Neural progenitor cell (in vitro differentiated cells): Measurements from ENCODE around the gene PERM1. TPM values are rescaled to one million over a fixed set of nuclear protein-coding genes. Genes with fewer than 3 reads are reported as not detected.
A peak's percentile ranks its signal among the peaks of the same experiment; 100 is the strongest.

Source experiments
- DNase-seq: peaks from one replicate; pipeline ENCODE4 v3.0.0-alpha.2; 2016; ENCODE audit warnings: low spot score
- H2AFZ ChIP-seq: fragments of 200-600 bp; sonication (generic); replicated peaks from 2 replicates; pipeline ENCODE4 v1.6.1; 2016; ENCODE audit warnings: antibody characterized with exemption
- H3F3A ChIP-seq: fragments of 200-600 bp; sonication (generic); 2 replicates; pipeline ENCODE4 v1.6.1; 2016; ENCODE audit warnings: antibody characterized with exemption, low read depth
- H3K27ac ChIP-seq: fragments of 200-600 bp; sonication (generic); 2 replicates; pipeline ENCODE4 v1.5.1; 2016; ENCODE audit warnings: mild to moderate bottlenecking
- H3K27me3 ChIP-seq: fragments of 200-600 bp; sonication (generic); 2 replicates; pipeline ENCODE4 v1.6.1; 2016; ENCODE audit warnings: mild to moderate bottlenecking, moderate library complexity
- H3K36me3 ChIP-seq: fragments of 200-600 bp; sonication (generic); 2 replicates; pipeline ENCODE4 v1.5.1; 2016
- H3K4me1 ChIP-seq: fragments of 200-600 bp; sonication (generic); 2 replicates; pipeline ENCODE4 v1.6.1; 2016; ENCODE audit warnings: mixed run types
- H3K4me2 ChIP-seq: fragments of 200-600 bp; sonication (generic); 2 replicates; pipeline ENCODE4 v1.6.1; 2016
- H3K4me3 ChIP-seq: fragments of 200-600 bp; sonication (generic); 2 replicates; pipeline ENCODE4 v1.5.1; 2016
- H3K79me2 ChIP-seq: fragments of 200-600 bp; sonication (generic); 2 replicates; pipeline ENCODE4 v1.6.1; 2016; ENCODE audit warnings: low read depth
- H3K9ac ChIP-seq: fragments of 200-600 bp; sonication (generic); 2 replicates; pipeline ENCODE4 v1.6.1; 2016
- H3K9me3 ChIP-seq: fragments of 200-600 bp; sonication (generic); 2 replicates; pipeline ENCODE4 v1.5.1; 2016; ENCODE audit warnings: low read depth
- H4K20me1 ChIP-seq: fragments of 200-600 bp; sonication (generic); 2 replicates; pipeline ENCODE4 v1.6.1; 2016; ENCODE audit warnings: low read depth
- H3K27ac Mint-ChIP-seq: 3 replicates; pipeline ENCODE4 v1.8.0; 2021; ENCODE audit warnings: mixed read lengths
- H3K27me3 Mint-ChIP-seq: 2 replicates; pipeline ENCODE4 v1.8.0; 2022; ENCODE audit warnings: low read depth, mild to moderate bottlenecking, inconsistent platforms, moderate library complexity, mixed read lengths; ENCODE audit not compliant: insufficient read depth
- H3K36me3 Mint-ChIP-seq: 3 replicates; pipeline ENCODE4 v1.8.0; 2021; ENCODE audit warnings: mixed read lengths
- H3K4me1 Mint-ChIP-seq: 3 replicates; pipeline ENCODE4 v1.8.0; 2021; ENCODE audit warnings: mixed read lengths
- H3K4me3 Mint-ChIP-seq: 3 replicates; pipeline ENCODE4 v1.8.0; 2021; ENCODE audit warnings: mild to moderate bottlenecking, moderate library complexity, mixed read lengths
- H3K9me3 Mint-ChIP-seq: 3 replicates; pipeline ENCODE4 v1.8.0; 2020; ENCODE audit warnings: mixed read lengths
- EZH2 ChIP-seq: fragments of 200-600 bp; sonication (generic); IDR thresholded peaks from 2 replicates; pipeline ENCODE4 v1.6.1; 2017; ENCODE audit warnings: antibody characterized with exemption, mild to moderate bottlenecking, moderate library complexity
- EZH2phosphoT487 ChIP-seq: fragments of 200-600 bp; sonication (generic); IDR thresholded peaks from 2 replicates; pipeline ENCODE4 v1.6.1; 2017; ENCODE audit warnings: antibody characterized with exemption
- total RNA-seq: library from RNA; depleted of rRNA; stranded (reverse); fragments of >200 nt; gene quantifications from 2 replicates; pipeline ENCODE4 v1.2.3, GENCODE V29; 2015; ENCODE audit warnings: low replicate concordance
- TF ChIP-seq, protein P1 (sequence below): fragments of 200-600 bp; sonication (generic); IDR thresholded peaks from 2 replicates; pipeline ENCODE4 v1.5.1; 2017; ENCODE audit warnings: antibody characterized with exemption, mild to moderate bottlenecking

The PERM1 gene
- total RNA-seq, 1 donor from 2014 or later: not detected

DNA sequence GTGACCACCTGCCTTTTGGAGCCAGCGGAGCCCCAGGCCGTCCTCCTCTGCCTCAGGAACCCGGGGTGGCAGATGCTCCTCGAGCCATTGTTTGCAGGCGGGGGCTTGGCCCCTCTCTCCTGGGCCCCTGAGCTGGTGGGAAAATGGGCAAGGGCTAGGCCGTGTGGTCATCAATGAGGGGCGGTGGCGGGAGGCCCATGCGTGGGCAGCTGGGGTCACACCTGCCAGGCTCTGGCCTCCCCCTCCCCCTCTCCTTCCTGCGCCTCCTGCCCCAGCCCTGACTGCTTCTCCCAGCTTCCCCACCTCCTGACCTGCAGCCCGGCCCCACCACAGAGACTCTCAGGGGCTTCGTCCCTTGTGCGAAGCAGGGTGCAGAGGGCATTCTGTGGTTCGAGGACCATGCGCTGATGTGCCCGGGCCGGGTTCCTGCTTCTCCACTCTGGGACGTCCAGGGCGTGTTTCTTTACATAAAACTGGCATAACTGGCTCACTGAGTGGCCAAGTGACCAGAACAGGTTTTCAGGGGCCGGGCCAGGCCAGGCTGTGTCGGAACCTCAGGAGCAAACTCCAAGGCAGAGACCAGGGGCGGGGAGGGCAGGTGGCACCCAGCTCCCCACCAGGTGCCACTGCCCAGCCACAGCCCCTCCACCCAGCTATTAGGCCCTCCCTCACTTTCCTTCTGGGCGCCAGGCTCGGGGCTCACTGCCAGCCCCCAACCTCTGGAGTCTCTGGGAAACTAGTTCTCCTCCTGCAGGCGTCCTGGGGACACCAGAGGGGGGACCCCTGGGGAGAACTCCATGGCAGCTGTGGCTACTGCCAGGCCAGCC is 48.9 kb downstream of the PERM1 start:
- H4K20me1 ChIP-seq: peaks cover 54% of the 10 kb centered on the region
- no peak overlapping the region for H3K27ac ChIP-seq
- TF ChIP-seq EZH2 (no peak), EZH2phosphoT487 (no peak)
- TF ChIP-seq, protein P1, sequence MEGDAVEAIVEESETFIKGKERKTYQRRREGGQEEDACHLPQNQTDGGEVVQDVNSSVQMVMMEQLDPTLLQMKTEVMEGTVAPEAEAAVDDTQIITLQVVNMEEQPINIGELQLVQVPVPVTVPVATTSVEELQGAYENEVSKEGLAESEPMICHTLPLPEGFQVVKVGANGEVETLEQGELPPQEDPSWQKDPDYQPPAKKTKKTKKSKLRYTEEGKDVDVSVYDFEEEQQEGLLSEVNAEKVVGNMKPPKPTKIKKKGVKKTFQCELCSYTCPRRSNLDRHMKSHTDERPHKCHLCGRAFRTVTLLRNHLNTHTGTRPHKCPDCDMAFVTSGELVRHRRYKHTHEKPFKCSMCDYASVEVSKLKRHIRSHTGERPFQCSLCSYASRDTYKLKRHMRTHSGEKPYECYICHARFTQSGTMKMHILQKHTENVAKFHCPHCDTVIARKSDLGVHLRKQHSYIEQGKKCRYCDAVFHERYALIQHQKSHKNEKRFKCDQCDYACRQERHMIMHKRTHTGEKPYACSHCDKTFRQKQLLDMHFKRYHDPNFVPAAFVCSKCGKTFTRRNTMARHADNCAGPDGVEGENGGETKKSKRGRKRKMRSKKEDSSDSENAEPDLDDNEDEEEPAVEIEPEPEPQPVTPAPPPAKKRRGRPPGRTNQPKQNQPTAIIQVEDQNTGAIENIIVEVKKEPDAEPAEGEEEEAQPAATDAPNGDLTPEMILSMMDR: no peak
- H3K36me3 Mint-ChIP-seq: no peaks in the 10 kb centered on the region
- no peak overlapping the region for H3K9ac ChIP-seq
- no peak overlapping the region for H3K27ac Mint-ChIP-seq
- DNase-seq: no peak
- H3K4me1 Mint-ChIP-seq: peaks cover 25% of the 10 kb centered on the region
- no peak overlapping the region for H3K4me2 ChIP-seq
- H3K27me3 Mint-ChIP-seq: peaks cover 43% of the 10 kb centered on the region
- no peaks in the 10 kb centered on the region for H3K36me3 ChIP-seq
- peaks cover 12% of the 10 kb centered on the region for H3K4me1 ChIP-seq
- peaks cover 2% of the 10 kb centered on the region for H3K9me3 Mint-ChIP-seq
- no peak overlapping the region for H2AFZ ChIP-seq
- peak overlapping the region; percentile 52 for H3K4me3 Mint-ChIP-seq
- peaks cover 9% of the 10 kb centered on the region for H3F3A ChIP-seq
- no peak overlapping the region for H3K4me3 ChIP-seq
- H3K9me3 ChIP-seq: no peaks in the 10 kb centered on the region
- peaks cover 93% of the 10 kb centered on the region for H3K27me3 ChIP-seq
- no peaks in the 10 kb centered on the region for H3K79me2 ChIP-seq

DNA sequence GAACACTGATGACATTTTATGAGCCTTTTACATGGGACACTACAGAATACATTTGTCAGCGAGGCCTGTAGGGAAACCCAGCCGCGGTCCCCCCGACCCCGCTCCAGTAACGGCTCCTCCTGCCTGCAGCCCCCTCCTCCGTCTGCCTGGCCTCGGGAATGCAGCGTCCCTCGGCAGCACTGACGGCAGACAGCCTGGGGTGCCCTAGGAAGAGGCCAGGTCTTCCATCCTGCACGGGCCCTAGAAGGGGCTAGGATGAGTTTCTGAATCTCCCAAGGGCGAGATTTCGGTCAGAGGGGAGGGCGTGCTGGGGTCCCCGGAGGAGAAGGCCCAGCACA is 49.8 kb downstream of the PERM1 start:
- peaks cover 12% of the 10 kb centered on the region for H3K4me1 ChIP-seq
- no peak overlapping the region for H3K4me2 ChIP-seq
- no peak for DNase-seq
- Mint-ChIP-seq H3K36me3 (no peaks in the 10 kb centered on the region), H3K9me3 (no peaks in the 10 kb centered on the region), H3K27me3 (peaks cover 46% of the 10 kb centered on the region), H3K4me1 (peaks cover 21% of the 10 kb centered on the region), H3K4me3 (no peak overlapping the region), H3K27ac (no peak overlapping the region)
- no peaks in the 10 kb centered on the region for H3K9me3 ChIP-seq
- H3K79me2 ChIP-seq: no peaks in the 10 kb centered on the region
- H3K27ac ChIP-seq: no peak overlapping the region
- peaks cover 54% of the 10 kb centered on the region for H4K20me1 ChIP-seq
- H2AFZ ChIP-seq: no peak overlapping the region
- H3K27me3 ChIP-seq: peaks cover 93% of the 10 kb centered on the region
- H3K4me3 ChIP-seq: no peak overlapping the region
- H3K9ac ChIP-seq: no peak overlapping the region
- peaks cover 9% of the 10 kb centered on the region for H3F3A ChIP-seq
- TF ChIP-seq, protein P1: no peak
- TF ChIP-seq EZH2phosphoT487 (no peak), EZH2 (no peak)
- H3K36me3 ChIP-seq: no peaks in the 10 kb centered on the region

DNA sequence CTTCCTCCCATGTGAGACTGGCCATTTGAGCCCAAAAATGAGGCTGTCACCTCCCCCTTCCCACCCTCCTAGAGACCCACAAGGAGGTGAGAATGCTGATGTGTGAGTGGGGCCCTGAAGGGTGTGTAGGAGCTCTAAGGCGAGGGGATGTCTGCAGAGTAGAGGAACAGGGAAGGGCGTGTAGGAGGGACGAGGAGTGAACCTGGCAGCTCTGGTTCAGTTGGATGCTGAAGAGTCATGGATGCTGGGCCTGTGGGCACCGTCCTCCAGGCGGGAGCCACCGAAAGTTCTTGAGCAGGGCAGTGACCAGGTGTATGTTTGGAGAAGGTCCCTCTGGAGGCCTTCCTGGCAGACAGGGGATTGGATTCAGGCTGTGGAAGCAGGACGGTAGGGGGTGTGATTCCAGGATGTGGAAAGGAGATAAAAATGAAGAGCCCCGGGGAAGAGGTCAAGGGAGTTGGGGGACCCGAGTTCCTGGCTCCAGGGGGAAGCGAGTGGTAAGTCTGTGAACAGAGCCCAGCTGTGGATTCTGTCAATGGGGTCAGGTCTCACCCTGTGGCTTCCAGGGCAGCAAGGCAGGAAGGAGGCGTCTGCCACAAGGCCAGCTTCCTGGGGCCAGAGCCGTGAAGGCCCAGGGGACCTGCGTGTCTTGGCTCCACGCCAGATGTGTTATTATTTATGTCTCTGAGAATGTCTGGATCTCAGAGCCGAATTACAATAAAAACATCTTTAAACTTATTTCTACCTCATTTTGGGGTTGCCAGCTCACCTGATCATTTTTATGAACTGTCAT is 50.3 kb downstream of the PERM1 start:
- H3K4me3 ChIP-seq: no peak overlapping the region
- H3K4me2 ChIP-seq: no peak overlapping the region
- H3K27me3 ChIP-seq: peaks cover 93% of the 10 kb centered on the region
- TF ChIP-seq, protein P1: no peak
- TF ChIP-seq EZH2: peak; percentile 30
- no peak overlapping the region for H3K27ac ChIP-seq
- H2AFZ ChIP-seq: no peak overlapping the region
- Mint-ChIP-seq H3K4me3 (peak overlapping the region; percentile 12), H3K27ac (no peak overlapping the region), H3K27me3 (peaks cover 51% of the 10 kb centered on the region), H3K9me3 (no peaks in the 10 kb centered on the region), H3K4me1 (peaks cover 21% of the 10 kb centered on the region), H3K36me3 (no peaks in the 10 kb centered on the region)
- no peaks in the 10 kb centered on the region for H3K9me3 ChIP-seq
- peaks cover 9% of the 10 kb centered on the region for H3F3A ChIP-seq
- no peaks in the 10 kb centered on the region for H3K36me3 ChIP-seq
- H4K20me1 ChIP-seq: peaks cover 55% of the 10 kb centered on the region
- peaks cover 12% of the 10 kb centered on the region for H3K4me1 ChIP-seq
- no peak for DNase-seq
- H3K79me2 ChIP-seq: no peaks in the 10 kb centered on the region
- H3K9ac ChIP-seq: no peak overlapping the region
